ENCODE measurements around the gene SLC22A15. TPM values are rescaled to one million over a fixed set of nuclear protein-coding genes. Genes with fewer than 3 reads are reported as not detected.

Gene SLC22A15
- total and polyA plus RNA-seq, 7 donors = 0.99 to 3.3 (median 1.8) TPM; not detected in 1

GRCh38 chr1:116096013-116096618, 119.8 kb downstream of the SLC22A15 start:
- 84 to 89% methylated on average over 1 of the region's 1 CpG for WGBS, 2 donors
- no peaks in the 10 kb centered on the region for H3K4me1 ChIP-seq
- no peaks in the 10 kb centered on the region for H3K36me3 ChIP-seq
- intact Hi-C loops (cut with DNase I) = no loop called here
- no peak overlapping the region for H3K27ac ChIP-seq
- H3K9me3 ChIP-seq = peaks cover 0 to 7% (median 1%) of the 10 kb centered on the region in 4 donors
- no peak overlapping the region for H3K4me3 ChIP-seq
- H3K27me3 ChIP-seq = no peaks in the 10 kb centered on the region
- no peak for DNase-seq
- TF ChIP-seq CTCF (IDR thresholded peaks at IDR 0.05) (no peak), POLR2A (IDR thresholded peaks at IDR 0.05) (no peak), EP300 (IDR thresholded peaks at IDR 0.05) (no peak), POLR2AphosphoS5 (IDR thresholded peaks at IDR 0.05) (no peak)

- no peak for DNase-seq
- Histone ChIP-seq H3K27me3 (no peaks in the 10 kb centered on the region), H3K4me1 (no peaks in the 10 kb centered on the region), H3K36me3 (no peaks in the 10 kb centered on the region), H3K9me3 (peaks cover 0 to 4% (median 0%) of the 10 kb centered on the region in 4 donors), H3K4me3 (no peak overlapping the region), H3K27ac (no peak overlapping the region)
- TF ChIP-seq POLR2AphosphoS5 (IDR thresholded peaks at IDR 0.05) = no peak
- TF ChIP-seq EP300 (IDR thresholded peaks at IDR 0.05) = no peak
- no peak for TF ChIP-seq POLR2A (IDR thresholded peaks at IDR 0.05)
- TF ChIP-seq CTCF (IDR thresholded peaks at IDR 0.05) = no peak
- intact Hi-C loops (cut with DNase I) = no loop called here
- WGBS, 2 donors = 93 to 100% methylated on average over 1 of the region's 1 CpG
These were observed 121.3 kb downstream of the SLC22A15 start for GRCh38 chr1:116097626-116098025.

- Histone ChIP-seq H3K27me3 (no peaks in the 10 kb centered on the region), H3K36me3 (no peaks in the 10 kb centered on the region), H3K9me3 (peaks cover 0 to 4% (median 0%) of the 10 kb centered on the region in 4 donors), H3K4me3 (no peak overlapping the region), H3K27ac (no peak overlapping the region), H3K4me1 (no peaks in the 10 kb centered on the region)
- DNase-seq = no peak
- WGBS, 2 donors = 84 to 91% methylated on average over 4 of the region's 4 CpGs
- no peak for TF ChIP-seq CTCF (IDR thresholded peaks at IDR 0.05)
- no peak for TF ChIP-seq POLR2AphosphoS5 (IDR thresholded peaks at IDR 0.05)
- TF ChIP-seq EP300 (IDR thresholded peaks at IDR 0.05) = no peak
- no peak for TF ChIP-seq POLR2A (IDR thresholded peaks at IDR 0.05)
- intact Hi-C loops (cut with DNase I) = no loop called here
These were observed 123.1 kb downstream of the SLC22A15 start for GRCh38 chr1:116099379-116099778.

GRCh38 chr1:116099919-116100318, 123.6 kb downstream of the SLC22A15 start:
- DNase-seq = no peak
- WGBS, 2 donors = 92 to 97% methylated on average over 2 of the region's 2 CpGs
- Histone ChIP-seq H3K4me1 (no peaks in the 10 kb centered on the region), H3K36me3 (no peaks in the 10 kb centered on the region), H3K27me3 (no peaks in the 10 kb centered on the region), H3K27ac (no peak overlapping the region), H3K4me3 (no peak overlapping the region), H3K9me3 (peaks cover 0 to under 1% (median 0%) of the 10 kb centered on the region in 4 donors)
- intact Hi-C loops (cut with DNase I) = no loop called here
- no peak for TF ChIP-seq POLR2A (IDR thresholded peaks at IDR 0.05)
- TF ChIP-seq CTCF (IDR thresholded peaks at IDR 0.05) = no peak
- no peak for TF ChIP-seq EP300 (IDR thresholded peaks at IDR 0.05)
- TF ChIP-seq POLR2AphosphoS5 (IDR thresholded peaks at IDR 0.05) = no peak

GRCh38 chr1:116104667-116105066, 128.4 kb downstream of the SLC22A15 start:
- 65 to 83% methylated on average over 3 of the region's 3 CpGs for WGBS, 2 donors
- intact Hi-C loops (cut with DNase I) = no loop called here

More at GRCh38 chr1:116104667-116105066, 128.4 kb downstream of the SLC22A15 start:
- Histone ChIP-seq H3K4me1 (no peaks in the 10 kb centered on the region), H3K27me3 (no peaks in the 10 kb centered on the region), H3K27ac (no peak overlapping the region), H3K36me3 (no peaks in the 10 kb centered on the region), H3K9me3 (no peaks in the 10 kb centered on the region), H3K4me3 (no peak overlapping the region)
- TF ChIP-seq POLR2AphosphoS5 (IDR thresholded peaks at IDR 0.05) (no peak), POLR2A (IDR thresholded peaks at IDR 0.05) (no peak), EP300 (IDR thresholded peaks at IDR 0.05) (no peak), CTCF (IDR thresholded peaks at IDR 0.05) (no peak)
- no peak for DNase-seq
